HCT116 (cell line): ENCODE results near the gene TRIM38. TPM values are rescaled to one million over a fixed set of nuclear protein-coding genes. Genes with fewer than 3 reads are reported as not detected.

Experiments used
- CBX3 ChIP-seq: IDR thresholded peaks from 2 replicates; pipeline ENCODE4 v1.6.1; 2012; ENCODE audit warnings: low read depth
- CEBPB ChIP-seq: IDR thresholded peaks from 2 replicates; pipeline ENCODE4 v1.6.1; 2012; ENCODE audit warnings: low read depth
- ELF1 ChIP-seq: IDR thresholded peaks from 2 replicates; pipeline ENCODE4 v1.6.1; 2012; ENCODE audit warnings: low read depth, borderline replicate concordance
- EZH2phosphoT487 ChIP-seq: fragments of 200-600 bp; IDR thresholded peaks from 2 replicates; pipeline ENCODE4 v1.6.1; 2018; ENCODE audit warnings: antibody characterized with exemption, borderline replicate concordance
- REST ChIP-seq: IDR thresholded peaks from 2 replicates; pipeline ENCODE4 v1.6.1; 2012; ENCODE audit warnings: low read depth
- SIN3A ChIP-seq: IDR thresholded peaks from 2 replicates; pipeline ENCODE4 v1.6.1; 2012; ENCODE audit warnings: low read depth
- YY1 ChIP-seq: IDR thresholded peaks from 2 replicates; pipeline ENCODE4 v1.6.1; 2011; ENCODE audit warnings: low read length, low read depth, moderate library complexity, mild to moderate bottlenecking; ENCODE audit not compliant: insufficient replicate concordance; ENCODE audit errors: extremely low read depth
- ZBTB33 ChIP-seq: IDR thresholded peaks from 2 replicates; pipeline ENCODE4 v1.6.1; 2011; ENCODE audit warnings: mild to moderate bottlenecking, low read length, moderate library complexity; ENCODE audit not compliant: insufficient replicate concordance; ENCODE audit errors: extremely low read depth
- total RNA-seq: library from RNA; stranded (reverse); gene quantifications from one replicate; pipeline ENCODE4 v1.2.1, GENCODE V29; 2021; ENCODE audit not compliant: unreplicated experiment

The TRIM38 gene
- total RNA-seq, 1 experiment from 2014 or later = 9.6 TPM

GRCh38 chr6:26021350-26022131 lies 58.9 kb downstream of the TRIM38 start (continued):
- TF ChIP-seq ZBTB33 (no peak), CBX3 (no peak), EZH2phosphoT487 (no peak), SIN3A (no peak), CEBPB (no peak), REST (no peak), ELF1 (no peak), YY1 (peak; percentile 68)
